Stimulated activated CD8-positive, alpha-beta memory T cell treated with anti-CD3 and anti-CD28 coated beads, Interleukin-12 subunit alpha, Interleukin-12 subunit beta, amount 100 ng/mL, for 1 hour (primary cell): ENCODE measurements around the gene FGFR2.

Experiments
- DNase-seq: peaks from one replicate; pipeline ENCODE4 v3.0.0-alpha.2; 2020; ENCODE audit warnings: low read depth

FGFR2 gene

GRCh38 chr10:121493521-121493920 is 104.7 kb downstream of the FGFR2 start:
- no peak for DNase-seq

GRCh38 chr10:121490871-121491519 is 107.2 kb downstream of the FGFR2 start:
- DNase-seq: no peak

GRCh38 chr10:121485436-121486139 is 112.7 kb downstream of the FGFR2 start:
- no peak for DNase-seq

GRCh38 chr10:121484816-121485215 is 113.4 kb downstream of the FGFR2 start:
- no peak for DNase-seq

GRCh38 chr10:121484401-121484800 is 113.8 kb downstream of the FGFR2 start:
- DNase-seq: no peak

- DNase-seq: no peak
Observed at GRCh38 chr10:121481180-121481579, 117.1 kb downstream of the FGFR2 start.

GRCh38 chr10:121478556-121478955 is 119.7 kb downstream of the FGFR2 start:
- no peak for DNase-seq

GRCh38 chr10:121469797-121470606 is 128.2 kb downstream of the FGFR2 start:
- DNase-seq: no peak

- no peak for DNase-seq
Observed at GRCh38 chr10:121468726-121469125, 129.5 kb downstream of the FGFR2 start.

- no peak for DNase-seq
Observed at GRCh38 chr10:121466424-121466823, 131.8 kb downstream of the FGFR2 start.

GRCh38 chr10:121465215-121465614 is 133.0 kb downstream of the FGFR2 start:
- DNase-seq: no peak

GRCh38 chr10:121464517-121464916 is 133.7 kb downstream of the FGFR2 start:
- DNase-seq: no peak

- no peak for DNase-seq
Observed at GRCh38 chr10:121462955-121463354, 135.3 kb downstream of the FGFR2 start.

- no peak for DNase-seq
Observed at GRCh38 chr10:121462281-121462680, 136.0 kb downstream of the FGFR2 start.

GRCh38 chr10:121461307-121461706 is 136.9 kb downstream of the FGFR2 start:
- DNase-seq: no peak

GRCh38 chr10:121460733-121461132 is 137.5 kb downstream of the FGFR2 start:
- no peak for DNase-seq

- no peak for DNase-seq
Observed at GRCh38 chr10:121459622-121460453, 138.4 kb downstream of the FGFR2 start.

- DNase-seq: no peak
Observed at GRCh38 chr10:121459279-121459621, 139.0 kb downstream of the FGFR2 start.

GRCh38 chr10:121457729-121458128 is 140.5 kb downstream of the FGFR2 start:
- no peak for DNase-seq

- no peak for DNase-seq
Observed at GRCh38 chr10:121455377-121455776, 142.9 kb downstream of the FGFR2 start.

- DNase-seq: no peak
Observed at GRCh38 chr10:121454781-121455180, 143.5 kb downstream of the FGFR2 start.

GRCh38 chr10:121453160-121453559 is 145.1 kb downstream of the FGFR2 start:
- no peak for DNase-seq
